Activated naive CD4-positive, alpha-beta T cell treated with anti-CD3 and anti-CD28 coated beads, Interleukin-2, amount 10 ng/mL, durations not matched to agents 7 days and 5 days (primary cell): ENCODE data around the gene ALK.
A peak's percentile ranks its signal among the peaks of the same experiment; 100 is the strongest.

Experiments
- CTCF ChIA-PET: fragments of 350-600 bp; sonication (Branson Sonifier 250); formaldehyde crosslinking; loops from one replicate; lab custom pipeline; 2021; ENCODE audit warnings: antibody characterized with exemption; lab: Charles Lee
- DNase-seq: peaks from one replicate; pipeline ENCODE4 v3.0.0-alpha.2; 2020
- H3K27ac Mint-ChIP-seq: one replicate; pipeline ENCODE4 v1.8.0; 2021; ENCODE audit warnings: mild to moderate bottlenecking, moderate library complexity, mixed read lengths
- H3K27me3 Mint-ChIP-seq: one replicate; pipeline ENCODE4 v1.8.0; 2021; ENCODE audit warnings: mild to moderate bottlenecking, mixed read lengths
- H3K36me3 Mint-ChIP-seq: one replicate; pipeline ENCODE4 v1.8.0; 2021; ENCODE audit warnings: mixed read lengths
- H3K4me1 Mint-ChIP-seq: one replicate; pipeline ENCODE4 v1.8.0; 2021; ENCODE audit warnings: mixed read lengths
- H3K4me3 Mint-ChIP-seq: one replicate; pipeline ENCODE4 v1.8.0; 2021; ENCODE audit warnings: mild to moderate bottlenecking, moderate library complexity, mixed read lengths
- H3K9me3 Mint-ChIP-seq: one replicate; pipeline ENCODE4 v1.8.0; 2021; ENCODE audit warnings: mixed read lengths

The ALK gene

DNA sequence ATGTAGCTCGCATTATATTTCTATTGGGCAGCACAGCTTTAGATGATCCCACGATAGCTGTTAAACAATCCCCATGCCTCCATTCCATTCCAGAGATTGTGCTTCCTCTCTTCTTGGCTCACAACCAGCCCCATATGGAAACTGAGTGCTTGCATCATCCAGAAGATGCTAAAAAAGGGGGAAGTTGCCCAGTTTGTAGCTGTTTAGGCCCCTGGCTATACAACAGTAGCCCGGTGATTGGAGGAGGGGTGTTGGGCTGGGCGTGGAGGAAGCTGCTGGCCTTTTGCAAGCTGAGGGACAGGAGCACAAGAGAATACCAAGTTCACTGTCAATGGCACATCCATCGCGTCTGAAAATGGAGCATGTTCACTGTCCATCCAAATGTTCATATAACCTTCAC is 360.2 kb downstream of the ALK start:
- Mint-ChIP-seq H3K4me1 (no peaks in the 10 kb centered on the region), H3K27me3 (no peaks in the 10 kb centered on the region), H3K27ac (no peak overlapping the region), H3K9me3 (no peaks in the 10 kb centered on the region), H3K4me3 (no peak overlapping the region), H3K36me3 (no peaks in the 10 kb centered on the region)
- no peak for DNase-seq
- CTCF ChIA-PET: no interaction called here

- no peaks in the 10 kb centered on the region for H3K36me3 Mint-ChIP-seq
- H3K27me3 Mint-ChIP-seq: no peaks in the 10 kb centered on the region
- CTCF ChIA-PET: no interaction called here
- no peaks in the 10 kb centered on the region for H3K4me1 Mint-ChIP-seq
- H3K4me3 Mint-ChIP-seq: no peak overlapping the region
- no peak for DNase-seq
- no peak overlapping the region for H3K27ac Mint-ChIP-seq
- H3K9me3 Mint-ChIP-seq: no peaks in the 10 kb centered on the region
Measured at GRCh38 chr2:29560566-29560965, 360.8 kb downstream of the ALK start.

DNA sequence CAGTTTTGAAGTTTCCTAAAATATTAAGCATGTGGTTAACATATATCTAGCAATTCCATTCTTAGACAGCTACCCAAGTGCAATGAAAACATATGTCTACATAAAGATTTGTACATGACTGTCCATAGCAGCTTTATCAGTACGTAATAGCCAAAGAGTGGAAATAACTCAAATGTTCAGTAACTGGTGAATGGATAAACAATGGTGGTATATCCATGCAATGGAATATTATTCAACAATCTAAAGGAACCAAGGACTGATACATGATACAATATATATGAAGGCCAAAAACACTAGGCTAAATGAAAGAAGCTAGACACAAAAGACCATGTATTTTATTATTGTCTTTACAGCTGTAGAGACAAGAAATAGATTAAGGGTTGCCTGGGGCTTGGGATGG is 361.4 kb downstream of the ALK start:
- CTCF ChIA-PET: no interaction called here
- H3K4me3 Mint-ChIP-seq: no peak overlapping the region
- no peak overlapping the region for H3K27ac Mint-ChIP-seq
- no peaks in the 10 kb centered on the region for H3K36me3 Mint-ChIP-seq
- no peaks in the 10 kb centered on the region for H3K4me1 Mint-ChIP-seq
- no peaks in the 10 kb centered on the region for H3K9me3 Mint-ChIP-seq
- H3K27me3 Mint-ChIP-seq: no peaks in the 10 kb centered on the region
- DNase-seq: no peak

DNA sequence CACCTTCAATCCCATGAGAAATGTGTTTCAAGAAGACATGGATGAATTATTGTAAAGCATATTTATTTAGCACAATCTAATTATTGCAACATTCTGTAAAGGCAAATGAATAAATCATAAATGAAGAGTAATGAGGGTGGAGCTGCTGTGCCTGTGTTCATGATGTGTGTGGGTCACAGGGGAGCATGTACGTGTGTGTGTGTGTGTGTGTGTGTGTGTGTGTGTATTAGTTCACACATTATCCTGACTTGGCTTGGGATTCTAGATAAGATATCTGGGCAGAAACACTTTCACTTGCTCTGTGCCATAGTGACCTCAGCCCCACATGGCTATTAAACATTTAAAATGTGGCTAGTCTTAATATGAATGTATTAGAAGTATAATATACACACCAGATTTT is 361.8 kb downstream of the ALK start:
- no peak for DNase-seq
- Mint-ChIP-seq H3K27ac (no peak overlapping the region), H3K36me3 (no peaks in the 10 kb centered on the region), H3K4me1 (no peaks in the 10 kb centered on the region), H3K9me3 (no peaks in the 10 kb centered on the region), H3K27me3 (peaks cover under 1% of the 10 kb centered on the region), H3K4me3 (no peak overlapping the region)
- CTCF ChIA-PET: no interaction called here

- H3K36me3 Mint-ChIP-seq: no peaks in the 10 kb centered on the region
- CTCF ChIA-PET: no interaction called here
- peaks cover 5% of the 10 kb centered on the region for H3K27me3 Mint-ChIP-seq
- no peak overlapping the region for H3K4me3 Mint-ChIP-seq
- no peaks in the 10 kb centered on the region for H3K9me3 Mint-ChIP-seq
- no peak overlapping the region for H3K27ac Mint-ChIP-seq
- no peaks in the 10 kb centered on the region for H3K4me1 Mint-ChIP-seq
- DNase-seq: no peak
Measured at GRCh38 chr2:29558097-29558496, 363.3 kb downstream of the ALK start.

GRCh38 chr2:29557268-29557667 is 364.1 kb downstream of the ALK start:
- CTCF ChIA-PET: no interaction called here
- Mint-ChIP-seq H3K36me3 (no peaks in the 10 kb centered on the region), H3K27ac (no peak overlapping the region), H3K4me3 (no peak overlapping the region), H3K9me3 (no peaks in the 10 kb centered on the region), H3K4me1 (no peaks in the 10 kb centered on the region), H3K27me3 (peaks cover 8% of the 10 kb centered on the region)
- no peak for DNase-seq

- H3K27me3 Mint-ChIP-seq: peaks cover 16% of the 10 kb centered on the region
- no peaks in the 10 kb centered on the region for H3K4me1 Mint-ChIP-seq
- CTCF ChIA-PET: no interaction called here
- no peaks in the 10 kb centered on the region for H3K36me3 Mint-ChIP-seq
- DNase-seq: no peak
- H3K4me3 Mint-ChIP-seq: no peak overlapping the region
- H3K27ac Mint-ChIP-seq: no peak overlapping the region
- no peaks in the 10 kb centered on the region for H3K9me3 Mint-ChIP-seq
Measured at GRCh38 chr2:29549069-29549380, 372.4 kb downstream of the ALK start.

- DNase-seq: no peak
- Mint-ChIP-seq H3K4me3 (no peak overlapping the region), H3K4me1 (no peaks in the 10 kb centered on the region), H3K27me3 (peaks cover 13% of the 10 kb centered on the region), H3K36me3 (no peaks in the 10 kb centered on the region), H3K9me3 (no peaks in the 10 kb centered on the region), H3K27ac (no peak overlapping the region)
- CTCF ChIA-PET: no interaction called here
Measured at GRCh38 chr2:29544917-29545316, 376.5 kb downstream of the ALK start.

DNA sequence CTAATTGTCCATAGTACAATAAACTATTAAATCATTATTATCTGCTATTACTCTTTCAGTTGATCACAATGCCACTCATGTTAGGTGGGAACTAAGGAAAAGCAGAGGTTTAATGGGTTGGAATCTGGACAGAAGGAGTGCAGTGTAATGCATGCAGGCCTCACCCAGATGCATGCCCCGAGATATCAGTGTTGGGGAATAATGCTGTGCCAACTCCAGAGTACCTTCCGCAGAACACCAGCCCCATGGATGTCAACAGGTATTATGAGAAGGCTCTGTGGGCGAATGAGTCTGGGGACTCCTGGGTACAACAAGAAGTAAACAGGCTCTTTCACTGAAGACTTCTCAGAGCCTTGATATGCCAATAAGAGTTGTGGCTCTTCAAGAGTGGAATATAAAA is 377.4 kb downstream of the ALK start:
- Mint-ChIP-seq H3K27ac (no peak overlapping the region), H3K4me1 (no peaks in the 10 kb centered on the region), H3K27me3 (peaks cover 13% of the 10 kb centered on the region), H3K4me3 (no peak overlapping the region), H3K9me3 (no peaks in the 10 kb centered on the region), H3K36me3 (no peaks in the 10 kb centered on the region)
- DNase-seq: no peak
- CTCF ChIA-PET: no interaction called here

GRCh38 chr2:29535188-29535587 is 386.2 kb downstream of the ALK start:
- Mint-ChIP-seq H3K9me3 (no peaks in the 10 kb centered on the region), H3K36me3 (no peaks in the 10 kb centered on the region), H3K4me1 (no peaks in the 10 kb centered on the region), H3K27ac (no peak overlapping the region), H3K4me3 (no peak overlapping the region), H3K27me3 (peaks cover 19% of the 10 kb centered on the region)
- DNase-seq: no peak
- CTCF ChIA-PET: no interaction called here

DNA sequence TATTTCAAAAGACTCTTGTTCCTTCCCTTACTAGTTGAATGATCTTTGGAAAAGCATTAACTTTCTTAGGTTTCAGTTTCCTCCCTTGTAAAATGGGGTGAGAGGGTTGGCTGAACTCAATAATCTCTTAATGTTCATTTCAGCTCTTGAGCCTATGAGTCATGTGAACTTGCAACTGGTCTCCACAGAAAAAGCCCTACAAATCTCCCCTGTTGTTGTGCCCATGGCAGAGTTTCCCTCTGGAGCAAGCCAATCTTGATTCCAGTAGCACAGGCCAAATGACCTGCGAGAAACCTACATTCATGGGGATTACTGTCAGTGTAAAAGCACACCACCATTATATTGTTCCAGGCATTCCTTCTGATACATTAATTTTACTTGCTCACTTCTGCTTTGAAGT is 388.9 kb downstream of the ALK start:
- peaks cover 4% of the 10 kb centered on the region for H3K4me1 Mint-ChIP-seq
- no peak for DNase-seq
- peaks cover 31% of the 10 kb centered on the region for H3K27me3 Mint-ChIP-seq
- no peaks in the 10 kb centered on the region for H3K36me3 Mint-ChIP-seq
- no peak overlapping the region for H3K4me3 Mint-ChIP-seq
- H3K27ac Mint-ChIP-seq: no peak overlapping the region
- H3K9me3 Mint-ChIP-seq: no peaks in the 10 kb centered on the region
- CTCF ChIA-PET: no interaction called here

DNA sequence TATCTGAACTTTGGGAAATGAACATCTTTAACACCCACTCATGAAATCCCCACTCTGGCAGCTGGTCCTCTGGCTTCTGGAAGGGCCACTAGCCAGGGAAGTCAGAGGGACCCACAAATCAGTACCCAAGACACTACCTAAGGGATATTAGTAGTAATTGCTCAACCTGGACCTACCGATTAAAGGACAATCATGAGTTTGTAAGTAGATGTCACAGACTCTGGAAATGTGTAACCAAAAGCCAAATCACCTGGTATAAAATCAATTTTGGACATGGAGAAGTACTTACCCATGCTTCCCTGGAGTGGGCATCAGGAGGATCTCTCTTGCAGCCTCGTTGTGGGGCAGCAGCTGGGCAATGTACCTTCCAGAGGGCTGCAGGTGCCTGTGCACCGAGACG is 389.8 kb downstream of the ALK start:
- peaks cover 4% of the 10 kb centered on the region for H3K4me1 Mint-ChIP-seq
- H3K9me3 Mint-ChIP-seq: no peaks in the 10 kb centered on the region
- CTCF ChIA-PET: no interaction called here
- no peak overlapping the region for H3K4me3 Mint-ChIP-seq
- peaks cover 30% of the 10 kb centered on the region for H3K27me3 Mint-ChIP-seq
- no peak overlapping the region for H3K27ac Mint-ChIP-seq
- H3K36me3 Mint-ChIP-seq: no peaks in the 10 kb centered on the region
- DNase-seq: no peak

GRCh38 chr2:29530281-29530680 is 391.1 kb downstream of the ALK start:
- Mint-ChIP-seq H3K36me3 (no peaks in the 10 kb centered on the region), H3K27me3 (peaks cover 30% of the 10 kb centered on the region), H3K27ac (no peak overlapping the region), H3K4me1 (peaks cover 4% of the 10 kb centered on the region), H3K9me3 (no peaks in the 10 kb centered on the region), H3K4me3 (no peak overlapping the region)
- CTCF ChIA-PET: no interaction called here
- DNase-seq: no peak

DNA sequence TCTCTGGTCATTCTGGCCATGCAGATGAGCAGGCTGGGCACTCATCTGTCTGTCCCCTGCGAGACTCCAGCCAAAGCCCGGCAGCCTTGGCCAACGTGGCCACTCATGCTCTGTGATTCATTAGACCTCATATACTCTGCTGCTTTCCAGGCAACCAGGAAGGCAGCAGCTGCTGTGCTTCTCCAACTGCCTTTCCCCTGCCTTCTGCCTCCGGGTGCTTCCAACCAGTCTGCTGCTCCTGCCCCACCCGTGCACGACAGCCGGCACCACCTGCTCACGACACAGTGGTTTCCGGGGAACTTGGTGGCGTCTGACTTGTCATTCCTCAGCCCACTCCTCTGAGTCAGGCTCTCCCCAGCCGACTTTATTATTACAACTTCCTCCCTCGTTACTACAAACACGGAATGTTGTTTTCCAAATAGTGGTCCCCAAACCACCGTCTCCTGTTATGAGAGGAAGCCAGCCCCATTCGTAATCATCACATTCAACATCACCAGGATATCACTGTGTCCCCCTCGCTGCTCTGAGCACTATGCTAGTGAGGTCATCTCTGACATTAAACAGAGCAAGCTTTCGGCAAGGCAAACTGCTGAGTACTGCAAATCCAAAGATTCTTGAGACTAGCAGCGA is 392.4 kb downstream of the ALK start:
- DNase-seq: no peak
- CTCF ChIA-PET: no interaction called here
- no peaks in the 10 kb centered on the region for H3K9me3 Mint-ChIP-seq
- peaks cover 29% of the 10 kb centered on the region for H3K27me3 Mint-ChIP-seq
- H3K4me3 Mint-ChIP-seq: no peak overlapping the region
- H3K36me3 Mint-ChIP-seq: no peaks in the 10 kb centered on the region
- peaks cover 4% of the 10 kb centered on the region for H3K4me1 Mint-ChIP-seq
- H3K27ac Mint-ChIP-seq: peak overlapping the region; percentile 65

- Mint-ChIP-seq H3K27me3 (peaks cover 25% of the 10 kb centered on the region), H3K9me3 (no peaks in the 10 kb centered on the region), H3K4me1 (peaks cover 4% of the 10 kb centered on the region), H3K27ac (no peak overlapping the region), H3K36me3 (no peaks in the 10 kb centered on the region), H3K4me3 (no peak overlapping the region)
- DNase-seq: no peak
- CTCF ChIA-PET: no interaction called here
Measured at GRCh38 chr2:29528371-29528770, 393.0 kb downstream of the ALK start.

DNA sequence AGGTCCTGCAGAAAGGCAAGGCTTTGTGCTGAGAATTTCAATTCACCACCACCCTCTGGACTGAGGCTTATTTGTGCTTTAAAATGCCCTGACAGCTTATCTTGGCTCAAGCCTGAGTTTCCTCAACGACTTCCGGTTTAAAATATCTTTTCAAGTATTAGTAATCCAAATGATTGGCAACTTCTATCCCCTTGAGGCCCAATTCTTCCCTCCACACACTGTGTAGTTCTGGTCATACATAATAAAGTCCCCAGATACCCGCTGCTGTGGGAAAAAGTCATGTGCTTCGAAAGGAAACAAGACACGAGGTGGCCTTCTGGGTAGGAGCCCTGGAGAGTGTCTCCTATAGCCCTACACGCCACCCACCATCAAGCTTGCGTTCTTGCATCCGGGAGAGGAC is 393.4 kb downstream of the ALK start:
- no peaks in the 10 kb centered on the region for H3K36me3 Mint-ChIP-seq
- no peaks in the 10 kb centered on the region for H3K9me3 Mint-ChIP-seq
- no peak for DNase-seq
- H3K4me1 Mint-ChIP-seq: peaks cover 4% of the 10 kb centered on the region
- peaks cover 25% of the 10 kb centered on the region for H3K27me3 Mint-ChIP-seq
- H3K27ac Mint-ChIP-seq: no peak overlapping the region
- H3K4me3 Mint-ChIP-seq: no peak overlapping the region
- CTCF ChIA-PET: no interaction called here
